Stimulated activated CD4-positive, alpha-beta T cell treated with anti-CD3 and anti-CD28 coated beads, Interleukin-1b, Interleukin-23, amount 100 ng/mL, for 48 hours (primary cell): Measurements from ENCODE around the gene MED27.
"Not testable (repeated sequence)": the region's sequence is repeated elsewhere in the genome, so short reads cannot be mapped to it uniquely, and the experiment has no call there.

ENCODE experiments used
- DNase-seq: peaks from one replicate; pipeline ENCODE4 v3.0.0-alpha.2; 2020

MED27 gene

DNA sequence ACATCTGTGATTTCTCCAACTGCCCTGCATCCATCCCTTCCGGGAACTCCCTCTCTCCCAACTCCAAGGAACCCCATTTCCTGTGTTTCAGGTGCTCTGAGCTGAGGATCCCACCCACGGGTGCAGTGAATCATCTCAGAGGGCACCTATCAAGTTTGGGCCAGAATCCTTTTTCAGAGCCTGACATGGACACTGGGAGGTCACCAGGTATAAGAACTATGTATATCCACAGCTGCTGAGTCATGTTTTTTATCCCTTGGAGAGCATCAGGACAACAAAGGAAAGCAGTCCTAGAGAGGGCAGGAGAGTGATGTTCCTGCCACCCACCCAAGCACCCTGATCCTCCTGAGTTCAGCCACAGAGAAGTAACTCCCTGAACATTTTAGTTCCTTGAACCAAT is 3.8 kb downstream of the MED27 start:
- no peak for DNase-seq

DNA sequence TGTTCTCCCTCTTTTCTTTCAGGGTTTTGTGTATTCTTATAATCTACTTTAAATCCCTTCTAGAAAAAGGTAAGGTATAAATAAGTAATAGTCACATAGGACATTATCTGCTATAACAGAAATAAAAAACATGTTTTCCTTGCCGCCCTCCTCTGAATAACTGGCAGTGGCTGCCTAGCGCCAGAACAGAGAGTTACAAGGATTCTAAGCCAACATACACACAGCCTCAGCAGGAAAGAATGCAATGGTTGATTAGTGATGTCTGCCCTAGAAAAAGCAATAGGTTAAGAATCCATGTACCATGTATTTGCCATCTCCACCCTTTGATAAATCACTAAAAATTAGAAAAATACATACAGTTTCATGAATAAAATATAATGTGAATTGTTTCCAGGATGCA is 4.9 kb downstream of the MED27 start:
- DNase-seq = no peak

DNA sequence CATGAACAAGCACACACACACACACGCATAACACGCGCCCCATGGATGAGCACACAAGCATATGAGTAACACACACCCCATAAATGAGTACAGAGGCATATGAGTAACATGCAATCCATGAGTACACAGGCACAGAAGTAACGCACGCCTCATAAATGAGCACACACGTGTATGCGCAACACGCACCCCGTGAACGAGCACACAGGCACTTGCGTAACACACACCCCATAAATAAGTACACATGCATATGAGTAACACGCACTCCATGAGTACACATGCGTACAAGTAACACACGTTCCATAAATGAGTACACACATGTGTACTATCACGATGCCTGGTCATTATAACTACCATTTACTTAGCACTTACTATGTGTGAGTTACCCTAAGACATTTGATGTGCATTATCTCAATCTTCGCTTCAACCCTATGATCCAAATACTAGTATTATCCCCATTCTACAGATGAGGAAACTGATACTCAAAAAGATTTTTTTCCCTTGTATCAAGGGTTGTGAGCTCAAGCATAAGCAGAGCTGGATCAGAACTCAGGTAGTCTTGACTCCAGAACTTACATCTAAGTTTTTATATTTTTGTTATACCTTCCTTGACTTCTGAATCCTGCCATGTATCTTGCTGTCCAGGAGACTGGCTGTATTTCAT is 7.7 kb downstream of the MED27 start:
- no peak for DNase-seq

- no peak for DNase-seq
These were observed 10.4 kb downstream of the MED27 start for GRCh38 chr9:132069046-132069898.

DNA sequence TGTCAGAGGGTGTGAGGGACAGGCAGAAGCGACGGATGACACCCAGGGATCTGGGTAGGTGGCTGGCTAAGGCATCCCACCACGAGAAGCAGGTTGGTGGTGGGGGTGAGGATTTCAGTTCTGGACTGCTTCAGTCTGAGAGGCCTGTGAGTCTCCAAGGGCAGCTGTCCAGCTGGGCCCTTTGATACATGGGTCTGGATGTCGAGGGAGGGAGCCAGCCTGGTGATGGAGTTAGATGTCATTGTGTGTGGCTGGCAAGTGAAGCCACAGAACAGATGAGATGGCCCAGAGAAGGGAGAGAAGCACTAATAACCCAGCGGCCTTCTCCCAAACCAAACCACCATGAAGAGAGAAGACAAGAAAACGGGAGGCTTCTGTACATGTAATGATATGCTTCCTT is 11.1 kb downstream of the MED27 start:
- no peak for DNase-seq

DNA sequence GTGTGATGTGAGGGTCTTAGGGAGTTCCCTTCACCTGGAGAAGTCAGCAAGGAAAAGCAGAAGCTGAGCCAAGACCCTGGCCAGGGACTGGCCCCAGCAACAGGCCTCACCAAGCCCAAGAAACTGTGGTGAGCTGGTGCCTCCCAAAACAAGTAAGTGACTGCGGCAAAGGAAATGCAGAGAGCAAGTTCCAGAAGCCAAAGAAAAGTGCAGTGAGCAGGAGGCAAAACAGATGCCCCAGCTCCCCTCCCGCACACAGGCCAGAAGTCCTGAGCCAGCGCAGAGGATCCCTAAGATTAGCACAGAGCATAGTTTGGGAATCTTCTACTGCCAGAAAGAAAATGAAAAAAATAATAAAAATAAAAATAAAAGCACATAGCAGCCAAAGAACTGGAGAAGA is 13.2 kb downstream of the MED27 start:
- DNase-seq = no peak

DNA sequence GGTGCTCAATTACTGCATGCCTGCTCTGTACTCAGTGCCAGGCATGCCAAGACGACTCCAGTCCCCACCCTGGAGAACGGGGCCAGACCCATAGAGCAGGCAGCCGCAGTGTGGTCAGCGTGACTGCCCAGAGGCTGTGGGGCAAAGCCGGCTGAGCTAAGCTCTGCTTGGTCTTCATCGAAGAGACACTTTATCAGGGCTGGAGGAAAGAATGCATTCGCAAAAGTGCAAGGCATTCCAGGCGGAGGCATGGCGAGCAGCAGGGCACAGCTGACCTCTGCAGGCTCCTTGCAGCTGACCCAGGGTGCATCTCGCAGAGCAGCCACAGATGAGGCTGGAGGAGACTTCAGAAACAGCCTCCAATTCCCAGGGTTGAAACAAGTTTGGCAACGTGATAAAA is 13.6 kb downstream of the MED27 start:
- DNase-seq = no peak

GRCh38 chr9:132063281-132063680 is 16.4 kb downstream of the MED27 start:
- no peak for DNase-seq

DNA sequence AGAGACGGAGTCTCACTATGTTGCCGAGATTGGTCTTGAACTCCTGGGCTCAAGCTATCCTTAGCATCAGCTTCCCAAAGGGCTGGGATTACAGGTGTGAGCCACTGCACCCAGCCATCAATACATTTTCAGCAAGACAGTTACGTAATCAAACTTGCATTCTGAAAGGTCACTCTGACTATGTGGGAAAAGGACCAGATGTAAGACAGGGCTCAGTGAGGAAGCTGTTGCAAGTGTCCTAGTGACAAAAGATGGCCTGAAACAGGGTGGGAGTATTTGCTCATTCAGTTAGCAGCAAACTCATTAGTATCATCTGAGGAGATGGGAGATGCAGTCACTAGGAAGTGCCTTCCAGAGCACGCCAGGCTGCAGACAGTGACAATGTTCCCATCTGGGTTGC is 16.9 kb downstream of the MED27 start:
- no peak for DNase-seq

DNA sequence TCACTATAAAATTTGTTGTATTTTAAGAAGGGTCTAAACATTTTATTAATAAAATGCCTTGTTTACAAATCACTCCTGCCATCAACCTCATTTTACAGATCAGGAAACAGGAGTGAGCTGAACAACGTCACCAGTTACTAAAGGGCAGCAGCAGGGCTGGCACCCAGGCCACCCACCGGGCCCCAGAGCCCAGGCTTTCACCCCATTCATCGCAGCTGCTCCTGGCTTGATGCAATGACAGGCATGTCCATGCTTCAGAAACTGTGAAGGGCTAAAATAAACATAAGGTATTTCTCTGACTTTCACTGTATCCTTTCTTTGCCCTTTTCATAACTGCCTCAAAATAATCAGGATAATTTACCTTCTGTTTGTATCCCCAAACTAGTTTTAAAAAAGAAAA is 18.1 kb downstream of the MED27 start:
- DNase-seq = no peak

DNA sequence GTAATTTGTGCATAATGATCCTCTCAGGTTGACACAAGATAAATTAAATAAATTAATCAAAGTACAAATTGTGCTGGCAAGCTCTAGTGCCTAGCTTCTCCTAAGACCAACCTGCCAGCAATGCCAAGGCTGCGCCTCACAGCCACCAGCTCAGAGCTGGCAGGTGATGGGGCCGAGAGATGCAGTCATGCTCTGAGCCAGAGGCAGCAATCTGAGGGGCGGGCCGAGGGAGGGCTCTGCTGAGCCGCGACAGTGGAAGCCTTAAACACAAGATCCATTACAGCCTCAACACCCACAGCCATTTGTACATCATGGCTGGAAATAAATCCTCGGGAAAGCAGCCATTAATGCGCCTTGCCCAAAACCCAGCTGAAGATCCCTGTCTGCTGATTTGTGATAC is 20.3 kb downstream of the MED27 start:
- no peak for DNase-seq

DNA sequence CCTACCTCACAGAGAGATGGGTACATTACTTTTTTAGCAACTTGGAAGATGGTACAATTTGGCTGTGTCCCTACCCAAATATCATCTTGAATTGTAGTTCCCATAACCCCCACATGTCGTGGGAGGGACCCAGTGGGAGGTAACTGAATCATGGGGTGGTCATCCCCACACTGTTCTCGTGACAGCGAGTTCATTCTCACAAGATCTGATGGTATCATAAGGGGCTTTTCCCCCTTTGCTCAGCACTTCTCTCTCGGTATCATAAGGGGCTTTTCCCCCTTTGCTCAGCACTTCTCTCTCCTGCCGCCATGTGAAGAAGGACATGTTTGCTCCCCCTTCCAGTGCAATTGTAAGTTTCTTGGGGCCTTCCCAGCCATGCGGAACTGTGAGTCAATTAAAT is 21.4 kb downstream of the MED27 start:
- DNase-seq = not testable (repeated sequence)

GRCh38 chr9:132056717-132057560 is 22.7 kb downstream of the MED27 start:
- DNase-seq = no peak

- DNase-seq = no peak
These were observed 23.9 kb downstream of the MED27 start for GRCh38 chr9:132055756-132056155.

DNA sequence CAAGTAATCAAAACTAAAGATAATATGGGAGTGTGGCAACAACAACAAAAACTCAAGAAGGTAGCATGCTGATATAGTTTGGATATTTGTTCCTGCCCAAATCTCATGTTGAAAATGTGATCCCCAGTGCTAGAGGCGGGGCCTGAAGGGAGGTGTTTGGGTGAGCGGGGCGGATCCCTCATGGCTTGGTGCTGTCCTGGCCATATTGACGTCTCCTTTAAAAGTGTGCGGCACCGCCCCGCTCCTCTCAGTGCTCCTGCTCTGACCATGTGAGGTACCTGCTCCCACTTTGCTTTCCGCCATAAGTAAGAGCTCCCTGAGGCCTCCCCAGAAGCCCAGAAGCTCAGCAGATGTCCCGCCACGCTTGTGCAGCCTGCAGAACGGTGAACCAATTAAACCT is 25.6 kb downstream of the MED27 start:
- DNase-seq = no peak

- no peak for DNase-seq
These were observed 29.8 kb downstream of the MED27 start for GRCh38 chr9:132049900-132050299.

DNA sequence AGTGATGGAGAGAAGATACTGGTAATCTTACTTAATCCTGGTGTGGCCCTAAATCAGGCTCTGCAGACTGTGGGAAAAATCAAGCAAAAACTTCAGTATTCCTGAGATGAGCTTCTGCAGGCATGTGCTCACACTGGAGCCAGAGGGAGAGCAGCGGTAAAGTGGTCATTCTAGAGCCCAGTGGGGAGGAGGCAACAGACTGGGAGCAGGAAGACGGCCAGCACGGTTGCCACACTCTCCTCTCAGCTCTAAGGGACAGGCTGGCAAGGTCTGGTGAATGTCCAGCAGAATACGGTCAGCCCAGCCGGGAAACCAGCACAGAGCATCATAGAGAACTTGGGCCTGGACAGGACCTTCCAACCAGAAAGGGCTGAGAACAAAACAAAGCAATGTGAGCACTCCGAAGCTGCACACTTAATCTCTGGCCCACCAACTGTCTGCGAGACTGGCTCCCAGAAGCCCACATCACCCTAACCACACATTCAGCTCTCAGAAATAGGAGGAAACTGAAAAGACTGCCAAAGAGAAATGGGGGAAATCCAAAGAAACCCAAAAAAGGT is 30.3 kb downstream of the MED27 start:
- DNase-seq = no peak

GRCh38 chr9:132048201-132048600 is 31.5 kb downstream of the MED27 start:
- DNase-seq = no peak

- DNase-seq = no peak
These were observed 33.2 kb downstream of the MED27 start for GRCh38 chr9:132046456-132046855.

- no peak for DNase-seq
These were observed 35.3 kb downstream of the MED27 start for GRCh38 chr9:132044176-132044875.

DNA sequence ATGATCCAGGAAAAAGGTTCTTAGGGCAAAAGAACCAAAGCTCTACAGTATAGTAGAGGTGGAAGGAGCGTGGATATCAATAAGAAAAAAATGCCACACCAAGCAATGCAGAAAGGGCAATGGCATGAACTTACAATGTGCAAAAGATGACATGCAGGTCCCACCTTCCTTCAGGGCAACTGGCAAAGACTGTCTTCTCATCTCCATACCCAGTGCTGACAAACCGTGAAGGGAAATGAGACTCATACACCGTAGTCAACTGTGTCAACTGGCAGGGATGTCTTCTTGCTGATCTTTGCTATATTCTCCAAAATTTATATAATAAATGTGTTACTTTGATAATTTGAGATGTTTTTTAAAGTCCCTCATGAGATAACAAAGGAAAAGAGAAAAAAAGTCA is 36.0 kb downstream of the MED27 start:
- no peak for DNase-seq

- no peak for DNase-seq
These were observed 37.3 kb downstream of the MED27 start for GRCh38 chr9:132042324-132042723.

DNA sequence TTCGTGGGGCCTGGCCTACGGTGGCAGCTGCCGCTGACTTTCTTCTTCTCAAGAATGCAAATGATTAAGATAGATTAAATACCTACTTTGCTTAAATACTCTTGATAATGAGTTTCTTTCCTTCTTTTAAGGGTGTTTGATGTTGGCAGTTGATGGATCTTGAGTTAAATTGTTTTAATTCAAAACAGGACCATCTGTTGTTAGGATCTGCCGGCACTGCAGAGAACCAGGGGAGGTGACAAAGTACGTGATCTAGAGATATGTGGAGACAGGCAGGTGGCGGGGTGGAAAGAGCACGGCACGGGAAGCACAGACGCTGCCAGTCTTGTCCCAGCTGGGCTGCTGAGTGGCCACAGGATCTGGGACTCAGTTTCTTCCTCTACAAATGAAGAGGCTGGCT is 37.9 kb downstream of the MED27 start:
- no peak for DNase-seq
